Astrocyte of the cerebellum (primary cell): Measurements from ENCODE around the gene STK38.
"Not testable (repeated sequence)": the region's sequence is repeated elsewhere in the genome, so short reads cannot be mapped to it uniquely, and the experiment has no call there.

Experiments
- DNase-seq: peaks from one replicate; pipeline ENCODE4 v3.0.0-alpha.2; 2011; ENCODE audit warnings: low read depth
- H3K4me3 ChIP-seq: 2 replicates; pipeline ENCODE4 v1.5.1; 2011; ENCODE audit warnings: mild to moderate bottlenecking, low read depth, low read length, moderate library complexity
- in situ Hi-C: cut with HindIII; loops from 2 replicates; pipeline ENCODE4 v1.10.0; 2017; ENCODE audit warnings: low sequenced_read_pairs
- TF ChIP-seq, protein P1 (sequence below): IDR thresholded peaks from 2 replicates; pipeline ENCODE4 v1.5.1; 2012; ENCODE audit warnings: low read length, low read depth, moderate library complexity, mild to moderate bottlenecking; ENCODE audit errors: missing control alignments

The STK38 gene

DNA sequence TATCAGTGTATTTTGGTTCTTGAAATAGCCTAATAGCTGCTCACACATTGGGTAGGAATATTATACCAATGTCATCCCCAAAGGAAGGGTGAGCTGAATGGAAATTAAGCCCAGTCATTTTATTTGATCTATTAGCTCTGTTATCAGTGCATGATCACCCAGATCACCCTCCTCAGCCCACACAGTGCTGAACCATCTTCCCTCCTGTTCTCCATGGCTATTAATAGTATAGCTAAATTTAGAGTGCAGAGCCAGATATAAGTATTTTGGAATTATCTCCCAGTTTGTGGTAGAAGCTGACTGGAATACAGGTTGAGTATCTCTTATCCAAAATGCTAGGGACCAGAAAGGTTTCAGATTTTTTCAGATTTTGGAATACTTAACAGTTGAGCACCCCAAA, 59.1 kb downstream of the STK38 start:
- no peak for DNase-seq
- in situ Hi-C loops, result no loop called here
- TF ChIP-seq, protein P1, sequence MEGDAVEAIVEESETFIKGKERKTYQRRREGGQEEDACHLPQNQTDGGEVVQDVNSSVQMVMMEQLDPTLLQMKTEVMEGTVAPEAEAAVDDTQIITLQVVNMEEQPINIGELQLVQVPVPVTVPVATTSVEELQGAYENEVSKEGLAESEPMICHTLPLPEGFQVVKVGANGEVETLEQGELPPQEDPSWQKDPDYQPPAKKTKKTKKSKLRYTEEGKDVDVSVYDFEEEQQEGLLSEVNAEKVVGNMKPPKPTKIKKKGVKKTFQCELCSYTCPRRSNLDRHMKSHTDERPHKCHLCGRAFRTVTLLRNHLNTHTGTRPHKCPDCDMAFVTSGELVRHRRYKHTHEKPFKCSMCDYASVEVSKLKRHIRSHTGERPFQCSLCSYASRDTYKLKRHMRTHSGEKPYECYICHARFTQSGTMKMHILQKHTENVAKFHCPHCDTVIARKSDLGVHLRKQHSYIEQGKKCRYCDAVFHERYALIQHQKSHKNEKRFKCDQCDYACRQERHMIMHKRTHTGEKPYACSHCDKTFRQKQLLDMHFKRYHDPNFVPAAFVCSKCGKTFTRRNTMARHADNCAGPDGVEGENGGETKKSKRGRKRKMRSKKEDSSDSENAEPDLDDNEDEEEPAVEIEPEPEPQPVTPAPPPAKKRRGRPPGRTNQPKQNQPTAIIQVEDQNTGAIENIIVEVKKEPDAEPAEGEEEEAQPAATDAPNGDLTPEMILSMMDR, result no peak
- no peak overlapping the region for H3K4me3 ChIP-seq

DNA sequence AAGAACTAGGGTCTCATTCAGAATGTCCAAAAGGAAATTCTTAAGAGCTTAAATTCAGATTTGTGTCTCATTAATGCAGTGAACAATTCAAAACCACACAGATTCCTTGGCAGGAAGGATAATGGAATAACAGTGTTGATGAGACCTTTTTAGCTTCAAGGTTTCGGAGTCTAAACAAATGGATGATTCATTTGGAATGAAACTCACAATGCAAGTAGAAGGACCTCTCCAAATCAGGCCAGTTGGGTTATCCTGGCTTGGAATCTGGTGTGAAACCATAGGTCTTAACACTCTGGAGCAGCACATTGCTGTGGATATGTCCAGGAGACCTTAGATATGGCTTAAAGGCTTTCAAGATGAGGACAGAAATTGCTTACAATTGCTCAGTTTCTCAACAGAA, 59.6 kb downstream of the STK38 start:
- DNase-seq, result peak; percentile 68
- in situ Hi-C loops, result no loop called here
- TF ChIP-seq, protein P1, result no peak

DNA sequence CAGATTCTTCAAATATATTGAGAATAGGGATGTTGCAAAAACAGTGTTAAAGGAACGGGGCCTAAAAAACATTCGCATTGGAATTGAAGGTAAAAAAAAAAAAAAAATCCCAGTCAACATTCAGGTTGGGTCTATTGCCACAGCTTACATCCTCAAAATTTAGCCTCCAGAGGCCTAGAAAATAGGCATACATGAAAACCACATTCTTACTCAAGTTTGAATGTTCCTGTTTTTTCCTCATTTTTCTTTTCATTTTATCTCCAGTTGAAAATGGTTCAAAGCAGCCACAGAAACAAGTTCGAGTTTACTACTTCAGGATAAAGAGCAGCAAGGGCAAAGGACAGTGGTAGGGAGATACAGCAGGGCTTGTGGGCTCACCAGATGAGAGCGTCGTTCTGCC, 62.5 kb downstream of the STK38 start:
- in situ Hi-C loops, result no loop called here
- TF ChIP-seq, protein P1, result no peak
- DNase-seq, result no peak
- H3K4me3 ChIP-seq, result no peak overlapping the region

More for the DNA sequence above, 59.6 kb downstream of the STK38 start:
- H3K4me3 ChIP-seq, result no peak overlapping the region

DNA sequence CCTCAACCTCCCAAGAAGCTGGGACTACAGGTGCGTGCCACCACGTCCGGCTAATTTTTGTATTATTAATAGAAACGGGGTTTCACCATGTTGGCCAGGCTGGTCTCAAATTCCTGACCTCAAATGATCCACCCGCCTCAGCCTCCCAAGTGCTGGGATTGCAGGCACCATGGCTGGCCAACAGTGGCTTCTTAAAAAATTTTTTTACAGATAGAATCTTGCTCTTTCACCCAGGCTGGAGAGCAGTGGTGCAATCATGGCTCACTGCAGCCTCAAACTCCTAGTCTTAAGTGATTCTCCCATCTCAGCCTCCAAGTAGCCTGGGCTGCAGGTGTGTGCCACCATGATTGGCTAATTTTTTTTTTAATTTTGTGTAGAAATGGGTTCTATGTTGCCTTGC, 64.0 kb downstream of the STK38 start:
- H3K4me3 ChIP-seq, in situ Hi-C loops, DNase-seq: not testable (repeated sequence)

DNA sequence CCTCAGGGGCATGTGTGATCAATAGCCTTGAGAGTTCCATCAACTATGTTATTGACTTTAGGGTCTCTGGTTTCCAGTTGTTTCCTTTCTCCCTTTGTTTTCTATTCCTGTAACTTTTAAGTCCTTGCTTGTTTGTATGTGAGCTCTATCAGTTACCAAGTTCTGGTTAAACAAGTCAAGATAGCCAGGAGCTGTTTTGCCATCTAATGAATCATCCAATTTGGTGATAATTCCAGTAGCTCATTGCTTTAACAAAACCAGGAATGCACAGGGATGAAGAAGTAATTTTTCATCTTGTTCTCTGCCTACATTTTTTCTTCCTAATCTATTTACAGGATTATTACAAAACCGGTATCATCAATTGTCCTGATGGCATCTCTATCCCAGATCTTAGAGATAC, 68.0 kb downstream of the STK38 start:
- no peak for DNase-seq
- TF ChIP-seq, protein P1, result no peak
- in situ Hi-C loops, result no loop called here
- H3K4me3 ChIP-seq, result no peak overlapping the region

DNA sequence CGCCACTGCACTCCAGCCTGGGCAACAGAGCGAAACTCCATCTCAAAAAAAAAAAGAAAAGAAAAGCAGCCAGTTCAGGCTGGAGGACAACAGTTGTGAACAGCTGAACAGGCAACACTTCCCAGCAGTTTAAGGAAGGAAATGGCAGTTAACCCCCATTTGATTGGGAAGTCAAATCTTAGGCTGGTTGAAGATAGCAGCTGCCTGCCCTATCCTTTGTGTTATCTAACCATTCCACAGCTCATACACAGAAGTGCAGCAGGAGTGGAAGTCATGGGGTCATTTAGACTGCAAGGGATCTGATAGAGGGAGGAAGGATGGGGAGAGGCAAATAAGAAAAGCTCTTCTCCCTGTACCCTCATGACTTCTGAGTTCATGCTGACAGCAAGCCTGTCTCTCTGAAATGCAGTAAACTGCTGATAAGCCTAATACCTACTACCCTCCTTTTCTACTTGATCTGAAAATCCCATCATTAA, 69.2 kb downstream of the STK38 start:
- TF ChIP-seq, protein P1, result no peak
- in situ Hi-C loops, result no loop called here
- no peak overlapping the region for H3K4me3 ChIP-seq
- DNase-seq, result no peak

DNA sequence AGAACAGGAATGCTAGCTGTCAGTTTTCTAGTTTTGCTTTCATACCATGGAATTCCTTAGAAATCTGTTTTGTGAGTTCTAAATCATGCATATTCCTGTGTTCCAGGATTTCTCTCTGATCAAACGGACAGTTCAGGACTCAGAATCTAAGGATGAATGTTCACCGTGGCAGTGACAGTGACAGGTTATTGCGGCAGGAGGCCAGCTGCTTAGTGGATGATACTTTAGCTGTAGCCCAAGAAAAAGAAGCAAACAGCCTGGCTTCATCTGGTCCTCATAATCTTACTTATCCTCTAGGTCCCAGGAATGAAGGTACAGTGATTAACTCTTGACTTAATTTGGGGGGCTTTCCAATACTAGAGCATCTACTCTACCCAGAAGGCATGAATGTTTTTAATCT, 77.3 kb downstream of the STK38 start:
- in situ Hi-C loops, result no loop called here
- DNase-seq, result no peak
- TF ChIP-seq, protein P1, result no peak
- no peak overlapping the region for H3K4me3 ChIP-seq
